GM23248 (cell line): ENCODE results near the gene STRIP2. TPM values are rescaled to one million over a fixed set of nuclear protein-coding genes. Genes with fewer than 3 reads are reported as not detected.

Experiments
- DNase-seq: peaks from one replicate; pipeline ENCODE4 v3.0.0-alpha.2; 2015
- H2AFZ ChIP-seq: fragments of 200-600 bp; sonication (generic); 2 replicates; pipeline ENCODE4 v1.6.1; 2016; ENCODE audit warnings: antibody characterized with exemption
- H3F3A ChIP-seq: fragments of 200-600 bp; sonication (generic); 2 replicates; pipeline ENCODE4 v1.6.1; 2016; ENCODE audit warnings: mild to moderate bottlenecking, antibody characterized with exemption, mixed run types; ENCODE audit not compliant: insufficient read depth
- H3K27ac ChIP-seq: fragments of 200-600 bp; sonication (generic); 2 replicates; pipeline ENCODE4 v1.5.1; 2016; ENCODE audit warnings: mild to moderate bottlenecking
- H3K27me3 ChIP-seq: fragments of 200-600 bp; sonication (generic); replicated peaks from 2 replicates; pipeline ENCODE4 v1.6.1; 2016; ENCODE audit warnings: mild to moderate bottlenecking; ENCODE audit not compliant: insufficient read depth
- H3K36me3 ChIP-seq: fragments of 200-600 bp; sonication (generic); 2 replicates; pipeline ENCODE4 v1.6.1; 2016; ENCODE audit warnings: low read depth, mild to moderate bottlenecking
- H3K4me1 ChIP-seq: fragments of 200-600 bp; sonication (generic); 2 replicates; pipeline ENCODE4 v1.6.1; 2016; ENCODE audit warnings: mild to moderate bottlenecking; ENCODE audit not compliant: insufficient read depth
- H3K4me2 ChIP-seq: fragments of 200-600 bp; sonication (generic); one replicate; pipeline ENCODE4 v1.6.1; 2016; ENCODE audit warnings: mild to moderate bottlenecking; ENCODE audit not compliant: unreplicated experiment
- H3K4me3 ChIP-seq: fragments of 200-600 bp; sonication (generic); 2 replicates; pipeline ENCODE4 v1.5.1; 2016; ENCODE audit warnings: mild to moderate bottlenecking
- H3K79me2 ChIP-seq: fragments of 200-600 bp; sonication (generic); 2 replicates; pipeline ENCODE4 v1.6.1; 2016; ENCODE audit warnings: mild to moderate bottlenecking; ENCODE audit not compliant: insufficient read depth
- H3K9ac ChIP-seq: fragments of 200-600 bp; sonication (generic); 2 replicates; pipeline ENCODE4 v1.6.1; 2016; ENCODE audit warnings: mild to moderate bottlenecking
- H3K9me2 ChIP-seq: fragments of 200-600 bp; sonication (generic); 2 replicates; pipeline ENCODE4 v1.6.1; 2016; ENCODE audit warnings: mixed run types, mild to moderate bottlenecking, moderate library complexity; ENCODE audit not compliant: insufficient read depth
- H3K9me3 ChIP-seq: fragments of 200-600 bp; sonication (generic); one replicate; pipeline ENCODE4 v1.6.1; 2017; ENCODE audit warnings: low read depth
- H4K20me1 ChIP-seq: fragments of 200-600 bp; sonication (generic); 2 replicates; pipeline ENCODE4 v1.6.0; 2016; ENCODE audit not compliant: insufficient read depth
- EZH2 ChIP-seq: fragments of 200-600 bp; sonication (generic); IDR thresholded peaks from 2 replicates; pipeline ENCODE4 v1.6.1; 2018; ENCODE audit warnings: antibody characterized with exemption, mild to moderate bottlenecking; ENCODE audit not compliant: insufficient read depth, poor library complexity, severe bottlenecking
- EZH2phosphoT487 ChIP-seq: fragments of 200-600 bp; sonication (generic); IDR thresholded peaks from 2 replicates; pipeline ENCODE4 v1.6.1; 2018; ENCODE audit warnings: antibody characterized with exemption, moderate library complexity, mild to moderate bottlenecking, low read depth; ENCODE audit not compliant: insufficient read depth
- whole genome bisulfite sequencing, 2 experiments: methylation state at CpG; one replicate each; pipeline ENCODE4 v1.1.6; 2015 to 2017; ENCODE audit warnings: low lambda C conversion rate in 2 of 2, low coverage in 1 of 2; ENCODE audit errors: missing lambda C conversion rate in 2 of 2; 5-methylcytosine and 5-hydroxymethylcytosine counted together
- in situ Hi-C: fragments of 300-500 bp; cut with MboI; formaldehyde crosslinking; loops from 2 replicates; pipeline ENCODE4 v1.15.0; 2020
- polyA plus RNA-seq: library from polyadenylated mRNA; unstranded; fragments of >200 nt; fragmentation: Nextera tagmentation; extraction: Ambion mirVana; gene quantifications from 2 replicates; pipeline ENCODE4 v1.2.1, GENCODE V29; 2016
- total RNA-seq: library from RNA; depleted of rRNA; stranded (reverse); fragments of >200 nt; shearing (Covaris generic); gene quantifications from 2 replicates; pipeline ENCODE4 v1.2.3, GENCODE V29; 2014

STRIP2 gene
- total and polyA plus RNA-seq, 2 experiments from 2014 or later: 1.5 to 2.2 TPM

DNA sequence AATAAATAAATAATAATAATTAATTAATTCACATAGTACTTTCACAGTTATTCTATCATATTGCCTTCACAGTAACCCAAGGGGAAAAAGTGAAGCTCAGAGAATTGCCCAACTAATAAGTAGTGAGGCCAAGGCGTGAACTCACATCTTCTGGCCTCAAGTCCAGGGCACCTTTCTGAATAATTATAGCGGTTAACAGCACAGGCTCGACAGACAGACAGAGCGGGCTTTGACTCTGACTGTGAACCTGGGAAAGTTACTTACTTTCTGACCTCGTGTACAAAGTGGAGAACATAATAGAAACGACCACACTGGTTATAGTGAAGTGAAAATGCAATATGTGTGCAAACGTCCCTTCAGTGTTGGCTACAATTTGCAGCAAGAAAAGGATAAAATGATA, 62.4 kb downstream of the STRIP2 start:
- Histone ChIP-seq H3K36me3 (no peaks in the 10 kb centered on the region), H3F3A (peaks cover 5% of the 10 kb centered on the region), H3K4me3 (no peak overlapping the region), H3K79me2 (no peaks in the 10 kb centered on the region), H3K9me3 (no peaks in the 10 kb centered on the region), H4K20me1 (no peaks in the 10 kb centered on the region), H3K9ac (no peak overlapping the region), H3K27ac (no peak overlapping the region), H2AFZ (no peak overlapping the region), H3K4me1 (peaks cover 21% of the 10 kb centered on the region), H3K27me3 (no peaks in the 10 kb centered on the region), H3K9me2 (no peaks in the 10 kb centered on the region), H3K4me2 (no peak overlapping the region)
- DNase-seq: no peak
- in situ Hi-C loops: loop anchor here (25.0 kb wide), 1 partner anchor 516 kb away; no protein-coding TSS in a partner anchor
- TF ChIP-seq EZH2phosphoT487: no peak
- TF ChIP-seq EZH2: no peak
- WGBS, 2 experiments: 77 to 80% methylated on average over 7 of the region's 7 CpGs

DNA sequence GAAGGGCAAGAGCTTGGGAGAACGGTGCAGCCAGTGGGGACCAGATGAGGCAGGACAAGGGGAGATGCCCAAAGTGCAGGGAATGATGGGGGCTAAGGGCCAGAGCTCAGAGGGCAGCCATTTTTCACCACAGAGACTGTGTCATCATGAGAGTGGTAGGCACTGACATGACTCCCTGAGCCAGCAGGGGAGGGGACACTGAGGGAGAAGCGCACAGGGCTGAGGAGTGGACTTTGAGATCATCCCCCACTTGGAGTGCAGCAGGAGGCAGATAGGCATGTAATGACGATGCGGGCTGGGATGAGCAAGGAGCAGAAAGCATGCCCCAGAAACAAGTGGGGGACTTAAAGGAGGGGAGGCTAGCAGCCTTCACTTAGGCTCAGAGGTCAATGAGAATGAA, 62.9 kb downstream of the STRIP2 start:
- no peak overlapping the region for H3K27ac ChIP-seq
- DNase-seq: no peak
- in situ Hi-C loops: loop anchor here (25.0 kb wide), 1 partner anchor 515 kb away; no protein-coding TSS in a partner anchor
- peaks cover 5% of the 10 kb centered on the region for H3F3A ChIP-seq
- no peaks in the 10 kb centered on the region for H3K36me3 ChIP-seq
- H3K9me3 ChIP-seq: no peaks in the 10 kb centered on the region
- H3K4me2 ChIP-seq: no peak overlapping the region
- WGBS, 2 experiments: 99 to 100% methylated on average over 4 of the region's 4 CpGs
- TF ChIP-seq EZH2phosphoT487: no peak
- no peak overlapping the region for H3K9ac ChIP-seq
- no peaks in the 10 kb centered on the region for H3K79me2 ChIP-seq
- H4K20me1 ChIP-seq: no peaks in the 10 kb centered on the region
- H2AFZ ChIP-seq: no peak overlapping the region
- no peaks in the 10 kb centered on the region for H3K9me2 ChIP-seq
- peaks cover 19% of the 10 kb centered on the region for H3K4me1 ChIP-seq
- no peak overlapping the region for H3K4me3 ChIP-seq
- H3K27me3 ChIP-seq: no peaks in the 10 kb centered on the region

DNA sequence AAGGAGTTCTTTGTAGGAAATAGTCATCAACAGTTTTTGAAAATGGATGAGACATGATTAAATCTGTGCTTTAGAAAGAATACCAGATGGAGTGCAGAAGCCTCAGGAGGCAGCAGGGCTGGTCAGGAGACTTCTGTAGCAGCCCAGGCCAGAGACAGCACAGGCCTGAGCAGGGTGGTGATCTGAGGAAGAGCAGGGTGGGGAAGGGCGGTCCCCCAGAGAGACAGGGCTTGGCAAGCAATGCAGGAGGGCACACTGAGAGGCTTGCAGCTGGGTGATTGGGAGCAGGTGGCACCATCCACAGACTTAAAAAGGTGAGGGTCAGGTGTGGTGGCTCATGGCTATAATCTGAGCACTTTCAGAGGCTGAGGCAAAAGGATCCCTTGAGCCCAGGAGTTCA, 63.8 kb downstream of the STRIP2 start:
- H3K4me1 ChIP-seq: peaks cover 12% of the 10 kb centered on the region
- no peaks in the 10 kb centered on the region for H3K9me3 ChIP-seq
- no peaks in the 10 kb centered on the region for H3K9me2 ChIP-seq
- H3K27ac ChIP-seq: no peak overlapping the region
- H3K27me3 ChIP-seq: no peaks in the 10 kb centered on the region
- no peak for DNase-seq
- in situ Hi-C loops: loop anchor here (25.0 kb wide), 1 partner anchor 514 kb away; no protein-coding TSS in a partner anchor
- H3F3A ChIP-seq: peaks cover 5% of the 10 kb centered on the region; the same call in 1 of the 2 replicates
- no peaks in the 10 kb centered on the region for H4K20me1 ChIP-seq
- H3K4me2 ChIP-seq: no peak overlapping the region
- H3K4me3 ChIP-seq: no peak overlapping the region
- no peaks in the 10 kb centered on the region for H3K36me3 ChIP-seq
- no peak for TF ChIP-seq EZH2
- no peak for TF ChIP-seq EZH2phosphoT487
- no peaks in the 10 kb centered on the region for H3K79me2 ChIP-seq
- 47 to 63% methylated on average over 1 of the region's 1 CpG for WGBS, 2 experiments
- H2AFZ ChIP-seq: no peak overlapping the region
- H3K9ac ChIP-seq: no peak overlapping the region

DNA sequence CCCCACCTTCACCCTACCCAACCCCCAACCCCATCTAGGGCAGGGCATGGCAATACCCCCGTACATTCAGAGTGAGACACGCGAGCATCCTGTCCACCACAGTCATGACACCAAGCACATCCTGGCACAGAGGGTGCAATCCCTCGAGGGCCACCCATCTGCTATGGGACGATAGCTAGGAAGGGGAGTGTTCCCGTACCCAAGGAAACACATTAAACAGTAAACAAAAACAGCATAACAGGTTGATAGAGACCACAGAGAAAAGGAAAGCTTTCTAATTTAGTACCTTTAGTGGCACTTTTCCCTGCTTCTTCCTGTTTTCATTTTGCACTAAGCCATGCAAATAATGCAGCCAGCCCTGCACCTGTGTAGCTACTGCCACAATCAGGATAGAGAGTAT, 65.8 kb downstream of the STRIP2 start:
- Histone ChIP-seq H3F3A (no peaks in the 10 kb centered on the region; the same call in 1 of the 2 replicates), H2AFZ (no peak overlapping the region), H3K9me2 (no peaks in the 10 kb centered on the region), H3K27me3 (no peaks in the 10 kb centered on the region), H3K4me2 (no peak overlapping the region), H3K4me3 (no peak overlapping the region), H3K9ac (no peak overlapping the region), H3K36me3 (no peaks in the 10 kb centered on the region), H3K4me1 (no peaks in the 10 kb centered on the region), H4K20me1 (no peaks in the 10 kb centered on the region), H3K9me3 (no peaks in the 10 kb centered on the region), H3K79me2 (no peaks in the 10 kb centered on the region), H3K27ac (no peak overlapping the region)
- no peak for DNase-seq
- TF ChIP-seq EZH2phosphoT487: no peak
- TF ChIP-seq EZH2: no peak
- in situ Hi-C loops: loop anchor here (25.0 kb wide), 1 partner anchor 512 kb away; no protein-coding TSS in a partner anchor
- WGBS, 2 experiments: 87 to 88% methylated on average over 6 of the region's 6 CpGs
